IPS-NIHi11 (cell line): ENCODE results near the gene RNU1-1.
"Not testable (repeated sequence)": the region's sequence is repeated elsewhere in the genome, so short reads cannot be mapped to it uniquely, and the experiment has no call there.

Source experiments
- DNase-seq: peaks from one replicate; pipeline ENCODE4 v3.0.0; 2012; ENCODE audit warnings: mixed read lengths, low spot score

The RNU1-1 gene

DNA sequence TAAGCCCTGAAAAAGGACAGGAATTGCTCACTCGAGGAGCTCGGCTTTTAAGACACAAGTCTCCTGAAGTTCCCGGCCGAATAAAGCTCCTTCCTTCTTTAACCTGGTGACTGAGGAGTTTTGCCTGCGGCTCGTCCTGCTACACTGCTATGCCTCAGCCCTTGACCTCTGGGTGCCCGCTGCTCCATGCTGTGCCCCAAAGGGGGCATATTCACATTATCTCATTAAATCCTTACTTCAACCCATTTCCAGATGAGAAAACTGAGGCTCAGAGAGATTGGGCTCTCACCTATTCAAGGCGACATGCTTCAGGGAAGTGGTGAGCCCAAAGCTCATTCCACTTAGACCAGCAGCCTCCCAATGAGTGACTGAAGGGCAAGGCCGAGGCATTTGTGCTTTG is 20.4 kb downstream of the RNU1-1 start:
- not testable (repeated sequence) for DNase-seq

DNA sequence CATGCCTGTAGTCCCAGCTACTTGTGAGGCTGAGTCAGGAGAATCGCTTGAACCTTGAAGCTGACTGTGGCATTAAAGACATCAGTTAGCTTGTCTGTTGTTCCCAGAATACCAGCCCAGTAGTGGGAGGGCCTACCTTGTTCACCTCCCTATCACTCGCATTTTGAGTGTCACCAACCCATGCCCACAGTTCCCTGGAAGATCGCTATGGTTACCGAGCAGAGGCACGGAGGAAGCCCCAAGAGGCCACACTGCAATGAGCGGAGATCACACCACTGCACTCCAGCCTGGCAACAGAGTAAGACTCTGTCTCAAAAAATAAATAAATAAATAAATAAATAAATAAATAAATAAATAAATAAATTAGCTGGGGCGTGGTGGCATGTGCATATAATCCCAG is 21.1 kb downstream of the RNU1-1 start:
- DNase-seq: not testable (repeated sequence)

DNA sequence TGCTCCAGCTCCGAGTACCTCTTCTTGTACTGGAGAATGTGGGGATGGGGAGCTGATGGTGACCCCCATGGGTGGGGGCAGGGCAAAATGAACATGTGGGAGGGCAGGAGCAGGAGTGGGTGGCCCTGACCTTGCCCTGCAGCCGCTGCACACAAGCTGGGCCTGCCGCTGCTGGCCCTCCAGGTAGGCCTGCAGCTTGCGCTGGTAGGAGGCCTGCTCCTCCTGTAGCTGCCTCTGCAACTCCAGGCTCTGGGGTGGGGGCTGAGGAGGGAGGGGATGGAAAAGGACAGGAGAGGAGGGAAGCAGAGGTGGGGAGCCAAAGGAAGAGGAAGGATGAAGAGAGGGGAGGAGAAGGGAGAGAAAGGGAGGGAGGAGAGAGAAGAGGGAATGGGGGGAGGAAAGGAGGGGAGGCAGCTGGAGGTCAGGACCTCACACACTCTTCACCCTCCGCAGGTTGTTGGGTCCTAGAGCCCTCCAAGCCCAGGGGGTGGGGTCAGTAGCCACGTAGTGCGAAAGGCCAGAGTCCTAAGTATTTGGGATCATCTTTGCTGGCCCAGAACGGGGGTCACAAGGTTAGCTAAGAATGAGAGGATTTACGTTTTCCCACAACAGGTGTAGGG is 22.9 kb downstream of the RNU1-1 start:
- DNase-seq: peak; percentile 24

DNA sequence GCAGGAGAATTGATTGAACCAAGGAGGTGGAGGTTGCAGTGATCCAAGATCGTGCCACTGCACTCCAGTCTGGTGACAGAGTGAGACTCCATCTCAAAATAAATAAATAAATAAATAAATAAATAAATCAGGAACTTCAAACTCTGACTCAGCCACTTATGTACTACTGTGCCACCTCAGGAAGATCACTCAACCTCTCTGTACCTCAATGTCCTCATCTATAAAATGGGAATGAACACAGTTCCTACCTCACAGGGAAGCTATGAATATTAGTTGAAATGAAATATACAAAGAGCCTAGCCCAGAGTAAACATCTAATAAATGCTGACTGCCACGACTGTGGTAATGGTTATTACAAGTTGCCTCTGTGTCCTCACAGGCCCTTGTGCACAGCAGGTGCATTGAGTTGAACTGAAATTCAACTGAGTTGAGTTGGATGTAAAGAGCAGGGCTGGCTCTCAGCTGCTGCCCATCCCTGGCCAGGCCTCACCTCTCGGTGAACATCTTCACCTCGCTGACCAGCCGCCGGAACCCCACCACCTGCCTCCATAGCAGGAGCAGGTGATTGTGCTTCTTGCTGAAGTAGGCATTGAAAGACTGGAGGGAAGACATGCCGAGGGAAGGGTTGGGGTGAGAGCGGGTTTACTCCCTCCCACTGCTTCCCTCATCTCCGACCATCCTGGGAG is 24.7 kb downstream of the RNU1-1 start:
- not testable (repeated sequence) for DNase-seq

DNA sequence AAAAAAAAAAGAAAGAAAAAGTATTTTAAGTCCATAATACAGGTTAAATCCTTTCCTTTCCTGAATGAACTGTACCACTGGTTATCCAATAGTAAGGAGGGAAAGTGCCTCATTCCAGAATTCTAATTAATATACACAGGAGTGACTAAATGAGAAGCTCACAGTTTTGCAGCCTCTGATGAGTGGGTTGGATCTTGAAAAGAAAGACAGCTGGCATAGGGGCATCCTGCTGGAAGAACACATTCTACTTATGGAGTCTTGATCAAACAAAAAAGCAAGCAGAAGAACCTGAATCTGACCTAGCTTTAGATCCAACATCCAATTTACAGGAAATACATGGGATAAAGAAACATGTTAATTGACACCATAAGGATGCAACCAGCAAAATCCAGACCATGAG is 27.1 kb downstream of the RNU1-1 start:
- not testable (repeated sequence) for DNase-seq

DNA sequence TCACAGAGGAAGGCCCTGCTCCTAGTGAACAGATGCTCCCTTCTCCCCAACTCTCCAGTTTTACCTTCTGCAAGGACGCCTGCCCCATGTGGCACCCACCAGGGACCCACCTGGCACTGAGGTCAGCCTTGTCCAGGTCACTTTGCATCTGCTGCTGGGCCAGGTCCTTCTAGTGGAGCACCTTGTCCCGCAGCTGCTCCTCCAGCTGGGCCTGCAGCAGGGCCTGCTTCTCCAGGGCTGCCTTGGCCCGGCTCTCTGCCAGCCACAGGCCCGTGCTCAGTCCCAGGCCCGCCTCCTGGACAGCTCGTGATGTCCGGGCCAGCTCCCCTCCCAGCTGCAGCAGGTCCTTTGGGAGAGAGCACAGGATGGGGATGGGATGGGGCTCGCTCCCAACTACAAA is 27.8 kb downstream of the RNU1-1 start:
- not testable (repeated sequence) for DNase-seq

DNA sequence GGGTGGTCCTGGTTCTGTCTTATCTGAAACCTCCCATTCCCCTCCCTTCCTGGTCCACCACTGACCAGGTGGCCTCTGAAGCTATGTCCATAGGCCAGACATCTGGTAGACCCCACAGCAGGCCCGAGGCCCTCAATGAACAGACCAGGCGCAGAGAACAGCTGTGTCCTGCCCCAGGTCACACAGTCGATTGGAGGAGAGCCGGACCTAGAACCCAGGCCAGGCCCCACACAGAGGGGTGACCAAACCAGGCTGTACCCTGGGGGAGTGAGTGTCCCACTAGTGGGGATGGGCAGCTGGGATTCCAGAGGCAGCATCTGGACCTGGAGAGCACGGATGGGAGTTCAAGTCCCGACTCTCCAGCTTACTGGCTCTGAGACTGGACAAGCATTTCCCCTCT is 29.2 kb downstream of the RNU1-1 start:
- no peak for DNase-seq

DNA sequence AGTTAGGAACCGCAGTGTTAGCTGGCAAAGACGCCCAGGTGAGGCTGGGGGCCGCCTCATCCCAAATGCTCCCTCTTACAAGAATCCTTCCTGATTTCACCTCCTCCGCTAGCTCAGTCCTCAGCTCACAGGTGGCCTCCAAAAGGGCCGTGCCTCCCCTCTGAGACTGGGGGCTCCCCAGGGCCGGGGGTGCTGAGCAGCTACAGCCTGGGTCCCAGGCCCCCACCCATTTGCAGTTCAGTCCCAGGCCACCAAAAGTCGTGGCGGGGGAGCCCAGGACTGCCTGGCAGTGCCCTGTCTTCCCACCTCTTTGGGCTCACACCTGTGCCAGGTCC is 29.6 kb downstream of the RNU1-1 start:
- no peak for DNase-seq

DNA sequence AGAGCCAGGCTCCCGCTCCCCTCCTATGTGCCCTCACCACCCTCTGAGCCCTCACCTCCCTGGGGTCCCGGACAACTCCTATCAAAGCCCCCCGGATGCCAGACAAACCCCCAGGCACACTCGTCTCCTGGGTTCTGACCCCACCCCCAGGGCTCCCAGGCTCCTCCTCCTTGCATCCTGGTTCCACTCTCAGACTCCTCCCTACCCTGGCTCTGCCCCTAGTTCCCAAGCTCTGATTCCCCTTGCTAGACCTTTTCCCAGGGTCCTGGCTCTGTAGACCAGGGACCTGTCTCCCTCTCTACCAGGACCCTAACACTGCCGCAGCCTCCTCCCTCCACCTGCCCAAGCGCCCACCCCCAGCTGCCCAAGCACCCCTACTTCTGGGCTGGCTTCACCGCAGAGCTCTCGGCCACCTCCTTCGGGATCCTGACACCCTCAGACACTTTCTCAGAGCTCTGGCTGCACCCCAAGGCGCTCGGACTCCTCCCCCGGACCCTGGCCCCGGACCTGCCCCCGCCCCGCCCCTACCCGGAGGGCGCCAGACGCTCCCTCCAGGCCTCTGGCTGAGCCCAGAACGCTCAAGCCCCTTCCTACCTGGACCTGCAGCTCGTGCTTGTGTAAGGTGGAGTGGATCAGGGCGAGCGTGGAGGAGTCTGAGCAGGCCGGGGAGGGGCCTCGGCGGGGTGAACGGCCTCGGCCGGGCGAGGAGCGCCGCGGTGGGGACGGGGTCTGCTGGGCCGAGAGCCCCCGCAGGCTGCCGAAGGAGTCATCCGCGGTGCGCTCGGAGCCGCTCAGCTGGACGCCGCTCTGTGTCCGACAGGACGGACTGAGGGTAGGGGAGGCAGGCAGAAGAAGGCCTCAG is 30.2 kb downstream of the RNU1-1 start:
- DNase-seq: not testable (repeated sequence)

DNA sequence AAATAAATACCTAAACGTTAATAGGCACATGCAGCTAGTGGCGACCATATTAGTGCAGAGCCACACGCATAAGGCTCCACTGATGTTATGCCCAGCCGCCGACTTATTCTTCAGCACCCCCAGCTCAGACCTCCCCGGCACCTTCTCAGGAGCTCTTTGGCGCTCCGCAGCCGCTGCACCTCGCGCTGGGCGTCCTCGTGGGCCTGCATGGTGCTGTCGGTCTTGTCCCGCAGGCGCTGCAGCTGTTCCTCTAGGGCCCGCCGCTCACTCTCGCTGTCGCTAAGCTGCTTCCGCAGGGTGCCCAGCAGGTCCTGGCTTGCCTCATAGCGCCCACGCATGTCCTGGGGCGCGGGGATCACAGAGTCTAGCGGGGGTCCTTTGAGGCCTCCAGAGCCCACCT is 30.9 kb downstream of the RNU1-1 start:
- DNase-seq: not testable (repeated sequence)

DNA sequence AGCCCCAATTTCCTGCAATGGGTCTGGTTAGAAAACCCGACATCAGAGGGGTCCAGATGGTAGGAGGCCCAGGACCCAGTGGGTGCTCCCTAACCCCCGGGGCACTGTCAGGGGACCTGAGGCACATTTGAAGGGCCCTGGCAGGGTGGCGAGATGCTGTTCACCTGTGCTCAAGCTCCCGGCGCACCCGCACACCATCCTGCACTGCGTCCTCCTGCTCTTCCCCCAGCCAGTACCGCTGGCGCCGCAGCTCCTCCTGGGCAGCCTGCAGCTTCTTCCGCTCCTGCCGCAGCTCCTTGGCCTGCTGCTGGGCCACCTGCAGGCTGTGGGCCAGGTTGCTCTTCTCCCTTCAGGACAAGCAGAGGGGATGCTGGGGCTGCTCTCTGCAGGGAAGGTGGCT is 36.0 kb downstream of the RNU1-1 start:
- no peak for DNase-seq

DNA sequence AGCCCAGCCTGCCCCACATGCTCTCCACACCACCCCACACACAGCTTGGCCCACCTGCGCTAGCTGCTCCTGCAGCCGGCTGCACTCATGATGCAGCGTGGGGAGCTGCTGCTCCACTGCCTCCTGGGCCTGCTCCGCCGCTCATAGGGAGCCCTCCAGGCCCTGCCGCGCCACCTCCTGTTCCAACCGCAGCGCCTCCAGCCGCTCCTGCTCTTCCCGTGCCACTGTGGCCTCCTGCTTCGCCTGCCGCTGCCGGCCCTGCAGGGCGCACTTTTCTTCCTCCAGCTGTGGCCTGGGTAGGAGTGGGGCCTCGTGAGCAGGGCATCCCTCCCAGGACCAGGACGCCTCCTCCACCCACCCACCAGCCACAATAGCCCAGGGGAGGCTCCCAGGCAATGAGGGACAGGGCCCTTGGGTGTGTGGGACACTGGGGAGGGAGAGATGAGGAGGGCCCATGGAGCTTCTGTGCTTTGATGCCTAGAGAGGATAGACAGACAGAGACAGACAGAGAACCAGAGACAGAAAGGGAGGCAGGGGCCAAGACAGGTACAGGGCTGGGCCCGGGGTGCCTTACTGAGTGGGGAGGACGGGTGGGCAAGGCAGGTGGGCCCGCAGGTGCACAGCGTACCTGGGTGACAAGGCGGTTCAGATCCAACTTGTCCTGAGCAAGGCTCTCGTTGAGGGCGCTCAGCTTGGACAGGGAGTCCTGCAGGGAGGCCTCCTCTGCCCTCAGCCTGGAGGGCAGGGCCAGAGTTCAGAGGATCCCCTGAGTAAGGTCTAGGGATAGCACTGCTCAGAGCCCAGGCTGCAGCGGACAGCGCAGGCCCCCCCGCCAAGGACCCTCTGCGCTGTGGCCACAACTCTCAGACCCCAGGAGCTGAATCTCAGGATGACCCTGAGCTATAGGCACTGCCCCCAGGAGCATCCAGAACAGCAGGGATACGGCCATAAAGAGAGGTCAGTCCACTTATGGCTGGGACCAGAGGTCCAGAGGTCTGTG is 38.0 kb downstream of the RNU1-1 start:
- not testable (repeated sequence) for DNase-seq

DNA sequence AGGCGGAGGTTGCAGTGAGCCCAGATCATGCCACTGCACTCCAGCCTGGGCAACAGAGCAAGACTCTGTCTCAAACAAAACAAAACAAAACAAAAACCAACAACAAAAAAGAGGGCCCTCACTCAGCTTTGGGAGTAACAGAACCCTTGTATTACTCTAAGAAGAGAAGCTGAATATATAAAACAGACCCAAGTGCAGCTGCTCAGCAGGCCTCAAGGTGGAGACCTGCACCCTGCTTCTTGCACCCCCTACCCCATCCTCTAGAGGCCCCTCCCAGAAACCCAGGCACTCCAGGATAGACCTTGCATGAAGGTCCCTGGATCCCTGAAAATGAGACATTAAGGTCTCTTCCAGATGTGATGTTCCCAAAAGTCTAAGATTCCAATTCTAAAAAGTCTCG is 39.2 kb downstream of the RNU1-1 start:
- DNase-seq: peak; percentile 59

DNA sequence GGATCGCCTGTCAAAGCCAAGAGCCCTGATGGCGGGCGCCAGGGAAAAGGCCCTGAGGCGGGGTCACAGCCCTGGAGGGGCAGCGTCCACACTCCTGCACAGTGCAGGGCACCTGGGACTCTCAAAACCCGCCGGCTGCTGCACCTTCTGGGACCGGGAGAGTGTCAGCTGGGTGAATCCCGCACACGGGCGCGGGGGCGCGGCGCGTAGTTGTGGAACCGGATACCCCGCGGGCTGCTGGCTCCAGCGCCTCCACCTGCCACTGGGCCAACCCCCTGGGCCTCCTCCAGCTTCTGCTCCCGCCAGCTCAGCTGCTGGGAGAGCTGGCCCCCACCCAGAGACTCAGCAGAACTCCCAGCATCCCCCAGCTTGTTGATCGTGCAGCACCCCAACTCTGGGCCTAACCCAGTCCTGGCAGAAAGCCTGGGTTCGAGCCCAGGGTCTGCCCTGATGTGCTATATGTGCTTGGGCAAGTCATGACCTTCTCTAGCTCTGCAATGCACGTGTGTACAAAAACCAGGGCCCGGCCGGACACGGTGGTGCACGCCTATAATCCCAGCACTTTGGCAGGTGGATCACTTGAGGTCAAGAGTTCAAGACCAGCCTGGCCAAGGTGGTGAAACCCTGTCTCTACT is 39.8 kb downstream of the RNU1-1 start:
- DNase-seq: no peak

DNA sequence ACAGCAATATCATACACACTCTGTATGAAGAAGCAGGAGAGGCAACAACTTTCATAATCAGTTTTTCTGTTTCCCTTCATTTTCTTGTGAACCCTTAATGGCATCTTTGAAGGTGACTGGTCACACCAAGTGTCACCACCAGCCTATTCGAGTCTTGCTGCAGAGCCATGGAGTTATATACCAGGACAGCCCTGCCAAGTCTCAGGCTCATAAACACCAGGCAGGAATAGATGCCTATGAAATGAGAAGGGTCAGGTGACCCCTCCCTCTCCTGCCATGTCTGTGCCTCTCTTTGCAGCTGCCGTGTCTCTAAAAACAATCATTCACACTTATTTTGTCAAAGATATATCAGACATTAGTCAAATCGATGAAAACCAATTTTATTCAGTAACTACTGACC is 45.5 kb downstream of the RNU1-1 start:
- no peak for DNase-seq

DNA sequence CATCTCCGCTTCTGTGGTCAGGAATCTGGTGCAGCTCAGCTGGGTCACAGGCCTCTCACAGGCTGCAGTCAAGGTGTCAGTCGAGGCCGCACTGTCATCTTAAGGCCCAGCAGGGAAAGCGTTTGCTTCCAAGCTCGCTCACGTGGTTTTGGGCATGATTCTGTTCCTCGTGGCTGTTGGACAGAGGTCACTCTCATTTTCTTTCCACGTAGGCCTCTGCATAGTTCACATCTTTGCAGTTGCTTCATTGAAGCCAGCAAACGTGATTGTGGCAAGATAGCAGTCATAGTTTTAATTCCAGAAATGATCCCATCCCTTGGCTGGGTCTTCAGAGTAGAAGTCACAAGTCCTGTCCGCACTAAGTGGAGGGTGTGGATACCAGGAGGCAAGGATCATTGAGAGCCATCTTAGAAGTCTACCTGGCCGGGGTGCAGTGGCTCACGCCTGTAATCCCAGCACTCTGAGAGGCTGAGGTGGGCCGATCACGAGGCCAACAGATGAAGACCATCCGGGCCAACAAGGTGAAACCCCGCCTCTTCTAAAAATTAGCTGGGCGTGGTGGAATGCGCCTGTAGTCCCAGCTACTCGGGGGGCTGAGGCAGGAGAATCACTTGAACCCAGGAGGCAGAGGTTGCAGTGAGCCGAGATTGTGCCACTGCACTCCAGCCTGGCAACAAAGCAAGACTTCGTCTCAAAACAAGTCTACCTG is 49.0 kb downstream of the RNU1-1 start:
- no peak for DNase-seq
